Smooth muscle cell (in vitro differentiated cells): Measurements from ENCODE around the gene EFHC2. TPM values are rescaled to one million over a fixed set of nuclear protein-coding genes. Genes with fewer than 3 reads are reported as not detected.

ENCODE experiments used
- DNase-seq: peaks from one replicate; lab custom pipeline; 2025; ENCODE audit not compliant: unreplicated experiment; lab: John Stamatoyannopoulos, UW
- H2AFZ ChIP-seq: fragments of 200-600 bp; sonication (generic); 2 replicates; pipeline ENCODE4 v1.6.0; 2016; ENCODE audit warnings: antibody characterized with exemption, low read depth, mild to moderate bottlenecking
- H3F3A ChIP-seq: fragments of 200-600 bp; sonication (generic); 2 replicates; pipeline ENCODE4 v1.6.0; 2017; ENCODE audit warnings: antibody characterized with exemption, low read depth
- H3K27ac ChIP-seq: fragments of 200-600 bp; sonication (generic); 2 replicates; pipeline ENCODE4 v1.5.1; 2016; ENCODE audit warnings: low read depth, mild to moderate bottlenecking
- H3K27me3 ChIP-seq: fragments of 200-600 bp; sonication (generic); 2 replicates; pipeline ENCODE4 v1.6.1; 2016; ENCODE audit warnings: low read depth, mild to moderate bottlenecking
- H3K36me3 ChIP-seq: fragments of 200-600 bp; sonication (generic); 2 replicates; pipeline ENCODE4 v1.5.1; 2016; ENCODE audit warnings: low read depth
- H3K4me1 ChIP-seq: fragments of 200-600 bp; sonication (generic); 2 replicates; pipeline ENCODE4 v1.5.1; 2016; ENCODE audit warnings: low read depth
- H3K4me2 ChIP-seq: fragments of 200-600 bp; sonication (generic); 2 replicates; pipeline ENCODE4 v1.6.0; 2016; ENCODE audit warnings: mild to moderate bottlenecking
- H3K4me3 ChIP-seq: fragments of 200-600 bp; sonication (generic); 2 replicates; pipeline ENCODE4 v1.5.1; 2016; ENCODE audit warnings: mild to moderate bottlenecking
- H3K79me2 ChIP-seq: fragments of 200-600 bp; sonication (generic); 2 replicates; pipeline ENCODE4 v1.6.0; 2016; ENCODE audit warnings: low read depth, mild to moderate bottlenecking
- H3K9ac ChIP-seq: fragments of 200-600 bp; sonication (generic); 2 replicates; pipeline ENCODE4 v1.6.0; 2016; ENCODE audit warnings: low read depth
- H3K9me3 ChIP-seq: fragments of 200-600 bp; sonication (generic); replicated peaks from 2 replicates; pipeline ENCODE4 v1.5.1; 2016; ENCODE audit warnings: low read depth
- H4K20me1 ChIP-seq: fragments of 200-600 bp; sonication (generic); 2 replicates; pipeline ENCODE4 v1.6.0; 2016; ENCODE audit warnings: low read depth
- WGBS: methylation state at CpG from one replicate; pipeline ENCODE4 v1.1.7; 2016; ENCODE audit warnings: low lambda C conversion rate; 5-methylcytosine and 5-hydroxymethylcytosine counted together
- polyA plus RNA-seq: library from polyadenylated mRNA; unstranded; fragments of >200 nt; fragmentation: Nextera tagmentation; extraction: Ambion mirVana; gene quantifications from 2 replicates; pipeline ENCODE4 v1.2.1, GENCODE V29; 2016
- total RNA-seq: library from RNA; depleted of rRNA; stranded (reverse); fragments of >200 nt; gene quantifications from 2 replicates; pipeline ENCODE4 v1.2.3, GENCODE V29; 2014
- TF ChIP-seq, protein P1 (sequence below): fragments of 200-600 bp; sonication (generic); IDR thresholded peaks from 2 replicates; pipeline ENCODE4 v1.5.1; 2017; ENCODE audit warnings: borderline replicate concordance, mild to moderate bottlenecking, antibody characterized with exemption; ENCODE audit not compliant: insufficient read depth, poor library complexity, severe bottlenecking

Gene EFHC2
- total and polyA plus RNA-seq, 2 experiments from 2014 or later: 2.3 to 3.5 TPM

DNA sequence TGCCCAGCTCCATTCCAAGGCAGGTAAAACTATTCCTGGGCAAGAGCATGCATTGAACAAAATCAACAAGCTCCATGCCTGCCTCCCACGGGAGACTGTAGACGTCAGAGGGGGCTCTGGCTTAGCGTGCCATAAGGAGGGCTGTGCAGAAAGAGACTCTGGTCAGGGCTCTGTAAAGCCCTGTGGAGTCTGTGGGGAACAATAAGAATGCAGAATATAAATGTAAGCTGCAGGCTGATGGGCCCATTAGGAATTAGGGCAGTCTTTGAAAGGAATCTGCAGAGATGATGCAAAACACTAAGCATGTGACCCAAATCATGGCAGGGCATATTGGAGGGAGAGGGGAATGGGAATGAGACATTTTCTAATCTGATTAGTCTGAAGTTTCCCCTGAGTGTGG lies 170.3 kb downstream of the EFHC2 start:
- no peak overlapping the region for H3K9ac ChIP-seq
- DNase-seq: no peak
- H3K4me2 ChIP-seq: no peak overlapping the region
- H3K4me1 ChIP-seq: no peaks in the 10 kb centered on the region
- 46% methylated on average over 3 of the region's 3 CpGs for WGBS
- H3K79me2 ChIP-seq: no peaks in the 10 kb centered on the region
- no peak overlapping the region for H3K4me3 ChIP-seq
- no peaks in the 10 kb centered on the region for H3K9me3 ChIP-seq
- no peaks in the 10 kb centered on the region for H3F3A ChIP-seq
- H3K27ac ChIP-seq: no peak overlapping the region
- H3K27me3 ChIP-seq: no peaks in the 10 kb centered on the region
- TF ChIP-seq, protein P1, sequence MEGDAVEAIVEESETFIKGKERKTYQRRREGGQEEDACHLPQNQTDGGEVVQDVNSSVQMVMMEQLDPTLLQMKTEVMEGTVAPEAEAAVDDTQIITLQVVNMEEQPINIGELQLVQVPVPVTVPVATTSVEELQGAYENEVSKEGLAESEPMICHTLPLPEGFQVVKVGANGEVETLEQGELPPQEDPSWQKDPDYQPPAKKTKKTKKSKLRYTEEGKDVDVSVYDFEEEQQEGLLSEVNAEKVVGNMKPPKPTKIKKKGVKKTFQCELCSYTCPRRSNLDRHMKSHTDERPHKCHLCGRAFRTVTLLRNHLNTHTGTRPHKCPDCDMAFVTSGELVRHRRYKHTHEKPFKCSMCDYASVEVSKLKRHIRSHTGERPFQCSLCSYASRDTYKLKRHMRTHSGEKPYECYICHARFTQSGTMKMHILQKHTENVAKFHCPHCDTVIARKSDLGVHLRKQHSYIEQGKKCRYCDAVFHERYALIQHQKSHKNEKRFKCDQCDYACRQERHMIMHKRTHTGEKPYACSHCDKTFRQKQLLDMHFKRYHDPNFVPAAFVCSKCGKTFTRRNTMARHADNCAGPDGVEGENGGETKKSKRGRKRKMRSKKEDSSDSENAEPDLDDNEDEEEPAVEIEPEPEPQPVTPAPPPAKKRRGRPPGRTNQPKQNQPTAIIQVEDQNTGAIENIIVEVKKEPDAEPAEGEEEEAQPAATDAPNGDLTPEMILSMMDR: no peak
- no peak overlapping the region for H2AFZ ChIP-seq
- no peaks in the 10 kb centered on the region for H4K20me1 ChIP-seq
- H3K36me3 ChIP-seq: no peaks in the 10 kb centered on the region

DNA sequence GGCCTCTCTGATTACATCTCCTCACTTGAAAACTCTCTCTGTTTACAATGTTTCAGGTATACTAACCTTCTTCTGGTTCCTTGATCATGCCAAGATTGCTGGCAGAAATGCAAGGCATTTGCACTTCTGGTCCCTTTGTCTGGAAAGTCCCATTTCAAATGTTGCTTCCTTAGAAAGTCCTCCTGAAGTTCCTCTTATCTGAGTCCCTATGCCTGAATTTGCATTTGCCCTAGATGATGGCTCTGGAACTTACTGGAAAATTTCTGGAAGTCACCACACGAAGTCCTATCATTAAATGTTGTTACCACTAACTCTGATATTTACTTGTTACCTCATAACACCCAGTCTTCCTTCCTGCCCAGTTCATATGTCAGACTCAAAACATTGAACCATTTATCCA lies 176.4 kb downstream of the EFHC2 start:
- Histone ChIP-seq H3K9me3 (no peaks in the 10 kb centered on the region), H3K4me3 (no peak overlapping the region), H3K27ac (no peak overlapping the region), H3K36me3 (no peaks in the 10 kb centered on the region), H3K79me2 (no peaks in the 10 kb centered on the region), H3K4me1 (no peaks in the 10 kb centered on the region), H4K20me1 (no peaks in the 10 kb centered on the region), H3K9ac (no peak overlapping the region), H2AFZ (no peak overlapping the region), H3K4me2 (no peak overlapping the region), H3K27me3 (no peaks in the 10 kb centered on the region), H3F3A (no peaks in the 10 kb centered on the region)
- no peak for DNase-seq
- 41% methylated on average over 1 of the region's 1 CpG for WGBS
- TF ChIP-seq, protein P1: no peak

DNA sequence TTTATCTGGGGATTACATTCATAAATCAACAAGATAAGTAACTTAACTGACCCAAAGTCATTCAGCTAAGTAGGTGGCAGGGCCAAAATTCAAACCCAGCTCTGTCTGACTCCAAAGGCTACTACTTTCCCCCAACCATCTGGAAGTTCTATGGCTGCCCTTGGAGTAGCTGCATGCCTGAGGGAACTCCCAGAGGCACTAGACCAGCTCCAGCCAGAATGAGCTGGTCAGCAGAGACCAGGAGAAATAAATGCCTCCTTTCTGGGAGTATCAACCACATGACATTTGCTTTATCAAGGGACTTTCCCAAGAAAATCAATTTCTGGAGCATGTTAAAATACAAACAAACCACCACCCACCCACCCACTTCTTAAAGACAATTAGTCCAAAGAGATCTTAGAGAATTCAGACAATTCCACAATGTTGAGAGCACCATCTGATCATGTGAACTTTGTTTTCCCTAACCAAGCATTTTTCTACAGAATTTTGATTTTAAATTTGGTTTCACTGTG lies 180.5 kb downstream of the EFHC2 start:
- no peak for DNase-seq
- no peak overlapping the region for H3K4me3 ChIP-seq
- no peaks in the 10 kb centered on the region for H3K36me3 ChIP-seq
- no peaks in the 10 kb centered on the region for H3K9me3 ChIP-seq
- TF ChIP-seq, protein P1: no peak
- no peaks in the 10 kb centered on the region for H4K20me1 ChIP-seq
- no peak overlapping the region for H2AFZ ChIP-seq
- no peaks in the 10 kb centered on the region for H3K27me3 ChIP-seq
- no peak overlapping the region for H3K4me2 ChIP-seq
- no peak overlapping the region for H3K9ac ChIP-seq
- H3K27ac ChIP-seq: no peak overlapping the region
- no peaks in the 10 kb centered on the region for H3K79me2 ChIP-seq
- H3K4me1 ChIP-seq: no peaks in the 10 kb centered on the region
- H3F3A ChIP-seq: no peaks in the 10 kb centered on the region

DNA sequence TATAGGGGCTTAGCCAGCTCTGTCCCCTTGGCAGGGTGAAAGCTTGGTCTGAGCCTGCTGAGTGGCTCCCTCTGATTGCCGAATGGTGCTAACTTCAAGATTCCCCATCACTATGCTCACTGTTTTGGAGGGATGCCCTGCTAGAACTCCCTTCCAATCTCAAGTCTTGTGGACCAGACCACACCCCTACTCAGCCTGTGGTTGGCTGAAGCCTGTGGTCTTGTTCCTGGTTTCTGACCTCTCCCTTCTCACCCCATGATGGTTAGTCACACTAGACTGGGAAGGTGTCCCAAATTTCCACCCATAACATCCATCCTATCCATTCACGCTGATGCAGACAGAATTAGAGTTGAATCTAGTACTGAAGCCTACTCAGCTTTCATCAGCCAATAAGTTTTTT lies 185.6 kb downstream of the EFHC2 start:
- H3K9me3 ChIP-seq: no peaks in the 10 kb centered on the region
- H3K4me2 ChIP-seq: no peak overlapping the region
- no peaks in the 10 kb centered on the region for H3K4me1 ChIP-seq
- H3K27ac ChIP-seq: no peak overlapping the region
- WGBS: 84% methylated on average over 2 of the region's 2 CpGs
- no peaks in the 10 kb centered on the region for H4K20me1 ChIP-seq
- TF ChIP-seq, protein P1: no peak
- no peak for DNase-seq
- no peaks in the 10 kb centered on the region for H3K79me2 ChIP-seq
- H3K9ac ChIP-seq: no peak overlapping the region
- H3K4me3 ChIP-seq: no peak overlapping the region
- H2AFZ ChIP-seq: no peak overlapping the region
- H3F3A ChIP-seq: no peaks in the 10 kb centered on the region
- H3K36me3 ChIP-seq: no peaks in the 10 kb centered on the region
- no peaks in the 10 kb centered on the region for H3K27me3 ChIP-seq
